ENCODE measurements around the gene SESN2.

SESN2 gene

GRCh38 chr1:28259252-28259933 lies at the start of gene SESN2:
Gene SESN2 (plus strand): TSS chr1:28259518. CDS start chr1:28259848, 330 bp downstream.
- Histone ChIP-seq H3K4me2 (ENCODE audit: low read depth, low read length, poor library complexity, severe bottlenecking) (peak within 1 kb of the TSS; percentile 75), H3K36me3 (ENCODE audit: insufficient read depth, low read length) (no peaks in the 10 kb centered on the region), H3F3A (ENCODE audit: low read depth) (peaks cover 2% of the 10 kb centered on the region; the same call in 1 of the 2 replicates), H3K27me3 (ENCODE audit: insufficient read depth, low read length, poor library complexity, severe bottlenecking) (no peaks in the 10 kb centered on the region), H3K4me1 (ENCODE audit: insufficient read depth, low read length, poor library complexity, severe bottlenecking) (peaks cover 24% of the 10 kb centered on the region), H3K9me2 (replicated peaks; ENCODE audit: low read depth, low read length) (no peaks in the 10 kb centered on the region), H3K9me3 (ENCODE audit: insufficient read depth, low read depth, low read length) (no peaks in the 10 kb centered on the region), H3K79me2 (ENCODE audit: insufficient read depth, low read length) (peaks cover 10% of the 10 kb centered on the region; the same call in 1 of the 2 replicates), H3K9ac (ENCODE audit: low read depth, low read length, poor library complexity, severe bottlenecking) (peak within 1 kb of the TSS; percentile 73), H4K20me1 (ENCODE audit: insufficient read depth, low read length, poor library complexity, severe bottlenecking) (peaks cover 10% of the 10 kb centered on the region), H2AFZ (ENCODE audit: low read length) (peak within 1 kb of the TSS; percentile 85), H3K4me3 (ENCODE audit: low read length, poor library complexity, severe bottlenecking) (peak within 1 kb of the TSS; percentile 88)
- TF ChIP-seq EZH2phosphoT487 (IDR thresholded peaks at IDR 0.05; ENCODE audit: borderline replicate concordance) = no peak
- TF ChIP-seq, protein P1, sequence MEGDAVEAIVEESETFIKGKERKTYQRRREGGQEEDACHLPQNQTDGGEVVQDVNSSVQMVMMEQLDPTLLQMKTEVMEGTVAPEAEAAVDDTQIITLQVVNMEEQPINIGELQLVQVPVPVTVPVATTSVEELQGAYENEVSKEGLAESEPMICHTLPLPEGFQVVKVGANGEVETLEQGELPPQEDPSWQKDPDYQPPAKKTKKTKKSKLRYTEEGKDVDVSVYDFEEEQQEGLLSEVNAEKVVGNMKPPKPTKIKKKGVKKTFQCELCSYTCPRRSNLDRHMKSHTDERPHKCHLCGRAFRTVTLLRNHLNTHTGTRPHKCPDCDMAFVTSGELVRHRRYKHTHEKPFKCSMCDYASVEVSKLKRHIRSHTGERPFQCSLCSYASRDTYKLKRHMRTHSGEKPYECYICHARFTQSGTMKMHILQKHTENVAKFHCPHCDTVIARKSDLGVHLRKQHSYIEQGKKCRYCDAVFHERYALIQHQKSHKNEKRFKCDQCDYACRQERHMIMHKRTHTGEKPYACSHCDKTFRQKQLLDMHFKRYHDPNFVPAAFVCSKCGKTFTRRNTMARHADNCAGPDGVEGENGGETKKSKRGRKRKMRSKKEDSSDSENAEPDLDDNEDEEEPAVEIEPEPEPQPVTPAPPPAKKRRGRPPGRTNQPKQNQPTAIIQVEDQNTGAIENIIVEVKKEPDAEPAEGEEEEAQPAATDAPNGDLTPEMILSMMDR (conservative IDR thresholded peaks at IDR 0.05; ENCODE audit: low read length) = no peak

- no peak overlapping the region for H3K4me3 ChIP-seq (ENCODE audit: low read length, poor library complexity, severe bottlenecking)
- peaks cover 4% of the 10 kb centered on the region for H4K20me1 ChIP-seq (ENCODE audit: insufficient read depth, low read length, poor library complexity, severe bottlenecking)
- peaks cover 71% of the 10 kb centered on the region for H3K36me3 ChIP-seq (ENCODE audit: insufficient read depth, low read length)
- H3K9me2 ChIP-seq (replicated peaks; ENCODE audit: low read depth, low read length) = no peaks in the 10 kb centered on the region
- H2AFZ ChIP-seq (ENCODE audit: low read length) = no peak overlapping the region
- peaks cover 3% of the 10 kb centered on the region; the same call in 1 of the 2 replicates for H3F3A ChIP-seq (ENCODE audit: low read depth)
- H3K79me2 ChIP-seq (ENCODE audit: insufficient read depth, low read length) = no peaks in the 10 kb centered on the region
- no peak overlapping the region for H3K4me2 ChIP-seq (ENCODE audit: low read depth, low read length, poor library complexity, severe bottlenecking)
- no peaks in the 10 kb centered on the region for H3K9me3 ChIP-seq (ENCODE audit: insufficient read depth, low read depth, low read length)
- TF ChIP-seq, protein P1 (conservative IDR thresholded peaks at IDR 0.05; ENCODE audit: low read length) = no peak
- TF ChIP-seq EZH2phosphoT487 (IDR thresholded peaks at IDR 0.05; ENCODE audit: borderline replicate concordance) = no peak
- H3K9ac ChIP-seq (ENCODE audit: low read depth, low read length, poor library complexity, severe bottlenecking) = no peak overlapping the region
- H3K27me3 ChIP-seq (ENCODE audit: insufficient read depth, low read length, poor library complexity, severe bottlenecking) = no peaks in the 10 kb centered on the region
- H3K4me1 ChIP-seq (ENCODE audit: insufficient read depth, low read length, poor library complexity, severe bottlenecking) = no peaks in the 10 kb centered on the region
Measured at GRCh38 chr1:28209700-28210099, 49.6 kb upstream of the SESN2 start.

- peaks cover 4% of the 10 kb centered on the region for H4K20me1 ChIP-seq (ENCODE audit: insufficient read depth, low read length, poor library complexity, severe bottlenecking)
- peaks cover 6% of the 10 kb centered on the region; the same call in 1 of the 2 replicates for H3K79me2 ChIP-seq (ENCODE audit: insufficient read depth, low read length)
- H3K9ac ChIP-seq (ENCODE audit: low read depth, low read length, poor library complexity, severe bottlenecking) = no peak overlapping the region
- peaks cover 44% of the 10 kb centered on the region for H3K36me3 ChIP-seq (ENCODE audit: insufficient read depth, low read length)
- no peaks in the 10 kb centered on the region for H3K9me2 ChIP-seq (replicated peaks; ENCODE audit: low read depth, low read length)
- H2AFZ ChIP-seq (ENCODE audit: low read length) = no peak overlapping the region
- no peak overlapping the region for H3K4me2 ChIP-seq (ENCODE audit: low read depth, low read length, poor library complexity, severe bottlenecking)
- TF ChIP-seq, protein P1 (conservative IDR thresholded peaks at IDR 0.05; ENCODE audit: low read length) = no peak
- TF ChIP-seq EZH2phosphoT487 (IDR thresholded peaks at IDR 0.05; ENCODE audit: borderline replicate concordance) = no peak
- H3K9me3 ChIP-seq (ENCODE audit: insufficient read depth, low read depth, low read length) = no peaks in the 10 kb centered on the region
- H3F3A ChIP-seq (ENCODE audit: low read depth) = peaks cover 3% of the 10 kb centered on the region; the same call in 1 of the 2 replicates
- no peaks in the 10 kb centered on the region for H3K4me1 ChIP-seq (ENCODE audit: insufficient read depth, low read length, poor library complexity, severe bottlenecking)
- H3K27me3 ChIP-seq (ENCODE audit: insufficient read depth, low read length, poor library complexity, severe bottlenecking) = no peaks in the 10 kb centered on the region
- no peak overlapping the region for H3K4me3 ChIP-seq (ENCODE audit: low read length, poor library complexity, severe bottlenecking)
Measured at GRCh38 chr1:28213315-28213714, 46.0 kb upstream of the SESN2 start.
